ENCODE data around the gene TUBGCP6.

Gene TUBGCP6

DNA sequence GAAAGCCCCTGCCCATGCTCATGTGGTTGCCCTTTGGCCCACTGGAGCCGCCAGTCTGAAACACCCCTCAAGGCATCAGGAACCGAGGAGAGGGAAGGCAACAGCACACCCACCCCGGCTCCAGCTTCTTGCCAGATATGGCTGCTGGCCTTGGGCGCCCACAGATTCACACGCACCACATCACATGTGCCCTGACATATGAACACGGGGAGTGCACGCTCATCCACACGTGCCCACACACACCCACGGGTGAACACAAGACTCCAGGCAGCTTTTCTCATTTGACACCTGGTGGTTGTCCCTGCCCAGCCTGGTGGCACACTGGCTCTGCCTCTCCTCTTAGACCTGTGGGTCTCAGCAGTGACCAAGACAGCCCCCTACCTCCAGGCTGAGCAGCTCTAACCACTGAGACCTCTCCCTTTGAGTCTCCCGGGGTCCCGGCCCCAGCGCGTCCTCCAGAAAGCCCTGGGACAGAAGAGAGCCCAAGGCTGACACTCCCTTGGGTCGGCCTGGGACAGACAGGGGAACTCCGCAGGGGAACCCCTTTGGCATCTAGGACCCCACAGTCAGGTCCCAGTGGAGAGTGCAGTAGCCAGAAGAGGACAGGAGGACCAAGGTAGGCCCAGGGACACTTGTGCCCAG, 19.4 kb upstream of the TUBGCP6 start:
- FAIRE-seq (no peak), DNase-seq (ENCODE audit: insufficient read length, low spot score) (no peak)

DNA sequence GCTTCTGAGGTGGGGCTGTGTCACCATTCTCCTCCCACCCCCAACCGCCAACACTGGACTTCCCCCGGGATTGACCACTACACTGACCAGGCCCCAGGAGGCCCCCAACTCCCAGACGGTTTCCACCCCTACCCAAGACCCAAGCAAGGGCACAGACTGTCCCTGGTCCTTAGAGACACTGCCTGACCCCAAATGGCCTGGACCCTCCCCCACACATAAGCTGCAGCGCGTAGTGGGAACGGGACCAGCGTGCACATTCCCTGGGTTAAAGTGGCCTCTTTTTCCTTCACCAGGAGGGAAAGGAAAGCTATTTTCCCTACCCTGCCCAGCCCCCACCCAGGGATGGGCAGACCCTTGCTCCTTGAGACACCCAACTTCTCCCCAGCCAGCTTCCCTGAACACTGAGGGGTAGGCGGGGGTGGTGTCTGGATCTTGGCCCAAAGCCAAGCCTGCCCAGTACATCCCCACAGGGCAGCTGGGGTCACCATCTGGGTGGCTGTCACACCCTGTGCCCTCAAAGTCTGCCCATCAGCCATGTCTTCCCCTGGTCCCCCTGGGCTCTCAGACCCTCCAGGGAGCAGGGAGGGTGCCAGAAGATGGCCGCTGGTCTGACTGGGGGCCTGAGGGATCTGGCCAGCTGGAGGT, 18.3 kb upstream of the TUBGCP6 start:
- FAIRE-seq, result peak; percentile 42
- DNase-seq (ENCODE audit: insufficient read length, low spot score), result no peak

DNA sequence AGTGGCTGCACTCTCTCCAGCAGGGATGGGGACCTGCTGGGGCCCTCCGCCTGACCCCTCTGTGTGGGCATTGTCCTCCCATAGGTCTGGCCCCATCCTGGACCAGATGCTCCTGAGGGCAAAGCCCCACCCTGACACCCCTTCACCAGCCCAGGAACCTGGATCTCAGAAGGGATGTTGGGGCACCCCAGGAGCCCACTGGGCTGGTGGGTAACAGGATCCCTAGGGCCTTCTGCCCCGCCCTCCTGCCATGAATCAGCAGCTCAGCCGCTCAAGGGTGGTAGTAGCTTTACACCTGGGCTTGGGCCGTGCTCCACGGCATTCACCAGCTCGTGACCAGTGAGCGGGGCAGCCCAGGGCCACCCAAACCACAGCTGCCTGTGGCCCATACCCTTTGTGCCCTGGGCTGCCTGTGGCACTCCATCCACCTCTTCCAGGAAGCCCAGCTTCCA, 17.7 kb upstream of the TUBGCP6 start:
- FAIRE-seq (no peak), DNase-seq (ENCODE audit: insufficient read length, low spot score) (peak; percentile 60)

DNA sequence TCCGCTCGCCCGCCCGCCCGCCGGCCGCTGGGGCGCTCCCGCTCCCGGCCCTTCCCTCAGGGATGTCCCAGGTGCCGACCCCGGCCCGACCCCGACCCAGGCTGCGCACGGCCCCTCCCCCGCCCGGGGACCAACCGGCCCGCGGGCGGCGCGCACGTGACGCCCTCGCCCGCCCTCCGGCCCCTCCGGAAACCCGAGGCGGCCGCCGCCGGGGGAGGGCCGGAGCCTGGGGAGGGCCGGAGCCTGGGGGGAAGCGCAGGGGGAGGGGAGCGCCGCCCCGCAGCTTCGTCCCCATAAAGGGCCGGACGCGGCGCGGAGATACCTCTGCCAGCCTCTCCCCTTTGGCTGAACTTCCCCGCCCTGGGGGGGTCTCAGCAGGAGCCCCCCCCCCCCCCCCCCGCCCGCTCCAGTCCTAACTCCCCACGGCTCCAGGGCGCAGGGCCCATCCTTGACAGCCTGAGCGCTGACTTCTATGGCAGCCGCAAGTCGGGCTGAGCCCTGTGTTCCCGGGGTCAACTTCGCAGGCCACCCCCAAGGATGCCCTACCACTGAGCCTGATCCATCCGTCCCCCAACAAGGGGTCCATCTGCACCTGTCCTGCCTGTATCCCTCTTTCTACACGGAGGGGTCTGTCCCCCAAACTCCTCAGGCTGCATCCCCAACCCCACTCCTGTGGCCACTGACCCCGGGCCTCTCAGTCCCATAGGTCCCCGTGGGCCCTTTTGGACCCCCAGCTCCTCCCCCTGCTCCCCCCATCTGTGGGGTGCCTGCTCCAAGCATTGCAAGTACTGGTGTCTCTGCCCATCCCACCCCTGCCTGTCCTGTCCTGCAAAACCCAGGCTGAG, 17.0 kb upstream of the TUBGCP6 start, which contains the start of gene MAPK12:
Gene MAPK12 (minus strand): TSS at position 69 of the 845 bp plus-strand sequence. CDS start 174 bp downstream, outside the sequence.
- FAIRE-seq (no peak), DNase-seq (ENCODE audit: insufficient read length, low spot score) (no peak)

DNA sequence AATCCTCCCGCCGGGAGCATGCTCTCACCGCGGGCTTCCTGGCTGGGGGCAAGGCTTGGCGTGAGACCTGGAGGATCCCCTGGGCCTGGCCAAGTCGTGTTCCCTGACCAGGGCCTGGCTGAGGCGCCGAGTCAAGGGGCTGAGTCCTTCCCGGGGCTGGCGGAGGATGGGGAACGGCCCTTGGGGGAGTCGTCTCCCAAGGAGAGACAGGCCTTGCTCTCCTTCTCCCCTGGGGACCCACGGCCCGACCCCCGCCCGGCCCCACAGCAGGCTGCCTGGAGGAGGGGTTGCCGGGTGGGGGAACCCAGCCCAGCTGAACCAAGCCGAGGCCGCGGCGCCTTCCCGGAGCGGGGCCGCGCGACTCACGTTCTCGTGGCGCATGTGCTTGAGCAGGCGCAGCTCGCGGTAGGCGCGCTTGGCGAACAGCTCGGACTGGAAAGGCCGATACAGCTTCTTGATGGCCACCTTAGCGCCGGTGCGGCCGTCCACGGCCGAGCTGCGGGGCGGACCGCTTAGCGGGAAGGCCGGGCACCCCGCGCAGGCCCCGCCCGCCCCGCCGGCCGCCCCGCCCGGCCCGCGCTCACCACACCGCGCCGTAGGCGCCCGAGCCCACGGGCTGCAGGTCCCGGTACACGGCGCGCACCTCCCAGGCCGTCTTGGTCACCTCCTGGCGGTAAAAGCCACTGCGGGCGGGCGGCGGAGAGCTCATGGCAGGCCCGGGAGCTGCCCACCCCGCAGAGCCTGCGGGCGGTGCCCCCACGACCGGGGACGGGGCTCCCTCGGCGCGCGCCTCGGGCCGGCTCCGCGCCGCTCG, 16.2 kb upstream of the TUBGCP6 start:
- no peak for DNase-seq (ENCODE audit: insufficient read length, low spot score)
- FAIRE-seq, result peak; percentile 62

DNA sequence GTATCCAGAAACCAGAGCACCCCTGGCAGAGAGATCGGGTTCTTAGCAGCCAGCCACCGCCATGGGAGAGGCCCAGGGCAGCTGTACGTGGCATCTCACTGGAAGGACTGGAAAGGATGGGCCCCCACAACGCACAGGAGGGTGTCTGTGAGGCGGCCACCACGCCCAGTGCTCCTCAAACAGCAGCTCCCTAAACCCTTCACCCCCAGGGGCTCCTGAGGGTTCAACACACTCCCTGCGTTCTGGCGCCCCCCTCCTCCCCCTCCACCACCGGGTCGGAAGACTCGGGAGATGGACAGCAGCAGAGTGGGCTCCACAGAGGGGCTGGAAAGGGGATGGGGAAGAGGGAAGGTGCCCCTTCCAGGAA, 15.6 kb upstream of the TUBGCP6 start:
- DNase-seq (ENCODE audit: insufficient read length, low spot score) (no peak), FAIRE-seq (no peak)

DNA sequence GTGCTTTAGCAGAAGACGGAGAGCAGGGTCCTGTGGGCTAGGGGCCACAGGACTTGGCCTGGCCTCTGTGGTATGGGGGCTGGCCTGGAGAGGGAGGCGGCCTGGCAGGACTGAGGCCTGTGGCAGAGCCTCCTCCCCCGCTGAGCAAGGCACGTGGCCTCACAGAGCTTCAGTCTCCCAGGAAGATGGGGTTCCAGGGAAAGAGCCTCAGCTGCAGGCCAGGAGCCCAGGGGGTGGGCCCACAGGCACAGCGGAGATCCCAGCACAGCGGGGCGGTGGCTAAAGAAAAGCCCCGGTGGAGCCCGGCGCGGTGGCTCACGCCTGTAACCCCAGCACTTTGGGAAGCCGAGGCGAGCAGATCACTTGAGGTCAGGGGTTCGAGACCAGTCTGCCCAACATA, 14.5 kb upstream of the TUBGCP6 start:
- DNase-seq (ENCODE audit: insufficient read length, low spot score) (no peak), FAIRE-seq (no peak)

DNA sequence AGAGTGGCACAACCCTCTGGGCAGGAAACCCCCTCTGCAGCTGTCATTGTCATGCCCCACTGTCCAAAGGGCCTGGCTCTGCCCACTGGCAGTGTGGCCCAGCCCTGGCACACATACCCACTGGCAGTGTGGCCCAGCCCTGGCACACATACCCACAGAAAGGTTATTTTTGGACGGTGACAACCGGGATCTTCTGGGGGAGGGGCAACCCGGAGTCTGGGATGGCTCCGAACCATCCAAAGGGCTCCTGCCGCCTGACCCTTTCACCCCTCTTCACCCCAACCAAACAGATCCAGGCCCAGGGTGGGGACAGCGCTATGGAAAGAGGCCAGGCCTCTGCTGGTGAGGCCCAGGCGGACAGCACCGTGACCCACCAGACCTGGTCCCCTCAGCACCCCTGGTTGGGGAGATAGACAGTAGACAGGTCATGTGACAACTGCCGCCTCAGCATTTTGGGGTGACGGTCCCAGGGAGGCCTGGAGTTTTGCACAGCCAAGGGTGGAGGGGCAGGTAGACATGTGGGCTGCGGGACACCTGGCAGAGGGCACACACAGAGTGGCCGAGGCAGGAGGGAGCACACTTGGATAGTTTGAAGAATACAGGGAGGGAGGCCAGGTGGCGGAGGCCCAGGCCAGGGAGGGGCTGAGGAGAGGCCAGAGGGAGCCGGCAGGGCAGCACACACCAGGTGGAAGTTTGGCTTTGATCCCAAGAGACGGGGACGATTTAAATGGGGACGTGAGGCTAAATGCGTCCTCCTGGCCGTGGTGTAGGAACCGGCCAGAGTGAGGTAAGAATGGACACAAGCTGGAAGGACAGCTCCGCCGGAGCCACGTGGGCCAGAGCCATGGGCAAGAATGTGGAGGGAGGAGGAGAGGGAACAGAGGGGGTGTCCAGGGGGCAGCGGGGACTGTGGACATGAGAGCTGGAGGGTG, 13.8 kb upstream of the TUBGCP6 start:
- FAIRE-seq (no peak), DNase-seq (ENCODE audit: insufficient read length, low spot score) (no peak)

DNA sequence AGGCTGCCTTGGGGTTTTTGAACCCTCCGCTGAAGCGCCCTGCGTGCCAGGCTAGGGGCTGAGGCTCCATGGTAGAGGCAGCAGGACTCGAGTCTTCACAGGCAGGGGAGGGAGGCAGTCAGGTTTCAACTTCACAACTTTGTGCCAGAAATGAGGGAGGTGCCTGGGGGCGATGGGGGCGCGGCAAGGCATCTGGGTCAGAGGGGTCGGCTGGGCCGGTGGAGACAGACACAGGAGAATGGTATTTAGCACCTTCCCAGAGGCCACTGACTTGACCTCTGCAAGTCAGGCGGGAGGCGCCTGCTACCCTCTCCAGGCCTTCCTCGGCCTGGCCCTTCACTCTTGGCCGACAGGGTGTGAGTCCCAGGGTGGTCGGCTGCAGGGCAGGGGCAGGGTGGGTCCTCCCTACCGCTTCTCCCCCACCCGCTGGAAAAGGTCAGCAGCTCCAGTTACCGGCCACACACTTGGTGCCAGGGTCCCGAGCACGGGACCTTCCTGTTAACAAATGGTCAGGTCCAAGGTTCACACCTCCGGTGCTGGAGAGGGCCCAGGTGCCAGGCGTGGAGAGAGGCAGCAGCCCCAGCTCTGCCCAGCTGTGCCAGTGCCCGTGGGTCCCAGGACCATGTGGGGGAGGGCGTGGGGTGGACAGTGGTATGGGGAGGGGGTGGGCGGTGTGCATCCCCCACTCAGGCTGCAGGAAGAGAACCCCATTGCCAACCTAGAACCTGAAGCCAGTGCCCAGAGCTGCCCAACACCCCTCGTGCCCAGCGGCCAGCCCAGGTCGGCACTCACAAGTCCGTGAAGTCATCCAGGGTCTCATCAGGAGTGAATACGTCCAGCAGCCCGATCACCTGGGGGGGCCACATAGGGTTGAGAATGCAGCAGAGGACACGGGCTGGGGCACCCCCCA, 12.9 kb upstream of the TUBGCP6 start:
- FAIRE-seq (no peak), DNase-seq (ENCODE audit: insufficient read length, low spot score) (no peak)

DNA sequence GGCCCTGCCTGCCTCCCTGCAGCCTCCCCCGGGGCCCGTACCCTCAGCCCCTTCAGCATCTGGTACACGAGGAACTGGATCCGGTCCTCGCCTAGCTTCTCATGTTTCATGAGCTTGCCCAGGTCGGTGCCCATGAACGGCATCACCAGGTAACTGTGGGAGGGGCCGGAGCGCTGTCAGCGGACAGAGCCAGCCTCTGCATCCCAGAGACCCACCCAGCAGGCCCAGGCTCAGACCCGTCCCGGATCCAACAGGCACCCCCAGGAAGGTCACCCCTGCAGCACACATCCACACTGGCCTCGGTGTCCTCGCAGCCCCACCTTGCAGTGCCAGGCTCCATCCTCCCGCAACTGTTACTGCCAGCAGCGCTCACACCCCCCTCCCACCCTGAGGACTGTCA, 12.2 kb upstream of the TUBGCP6 start:
- DNase-seq (ENCODE audit: insufficient read length, low spot score) (no peak), FAIRE-seq (no peak)

DNA sequence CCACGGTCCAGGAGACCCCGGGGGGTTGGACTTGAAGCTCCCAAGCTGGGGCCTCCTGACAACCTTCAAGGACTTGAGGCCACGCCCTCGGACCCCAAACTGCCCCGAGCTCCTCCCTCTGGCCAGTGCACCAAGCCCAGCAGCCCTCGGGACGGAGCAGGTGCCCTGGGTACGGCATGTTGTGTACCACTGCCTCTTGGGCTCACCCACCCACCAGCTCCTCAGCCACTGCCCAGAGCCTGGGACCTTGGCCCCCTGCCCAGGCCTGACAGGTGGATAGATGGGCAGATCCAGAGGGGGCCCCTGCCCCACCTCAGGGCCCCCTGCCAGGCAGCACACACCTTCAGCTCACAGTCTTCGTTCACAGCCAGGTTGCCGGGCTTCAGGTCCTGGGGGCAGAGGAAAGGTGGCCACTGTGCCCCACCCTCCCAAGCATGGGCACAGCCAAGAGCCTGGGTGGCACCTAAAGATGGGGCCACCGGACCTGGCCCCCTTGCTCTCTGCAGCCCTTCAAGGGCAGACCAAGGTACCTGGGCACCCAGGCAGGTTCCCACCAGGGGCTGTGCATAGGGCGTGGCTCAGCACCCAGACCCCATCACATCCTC, 11.5 kb upstream of the TUBGCP6 start:
- no peak for FAIRE-seq
- DNase-seq (ENCODE audit: insufficient read length, low spot score), result no peak

DNA sequence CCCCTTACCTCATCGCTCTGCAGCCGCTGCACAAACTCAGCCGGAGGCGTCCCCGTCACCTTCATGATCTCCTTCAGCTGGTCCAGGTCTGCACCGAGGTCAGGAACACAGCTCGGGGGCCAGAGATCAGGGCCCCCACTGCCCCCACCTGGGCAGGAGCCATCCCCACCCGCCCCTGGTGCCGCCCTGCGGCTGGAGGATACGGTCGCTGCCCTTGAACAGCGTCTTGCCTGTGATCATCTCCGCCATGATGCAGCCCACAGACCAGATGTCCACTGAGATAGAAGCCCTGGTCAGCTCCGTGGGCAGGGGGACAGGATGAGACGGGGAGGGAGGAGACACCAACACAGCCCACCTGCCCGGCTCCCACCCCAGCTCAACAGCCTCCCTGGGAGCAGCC, 10.8 kb upstream of the TUBGCP6 start:
- DNase-seq (ENCODE audit: insufficient read length, low spot score) (no peak), FAIRE-seq (no peak)

DNA sequence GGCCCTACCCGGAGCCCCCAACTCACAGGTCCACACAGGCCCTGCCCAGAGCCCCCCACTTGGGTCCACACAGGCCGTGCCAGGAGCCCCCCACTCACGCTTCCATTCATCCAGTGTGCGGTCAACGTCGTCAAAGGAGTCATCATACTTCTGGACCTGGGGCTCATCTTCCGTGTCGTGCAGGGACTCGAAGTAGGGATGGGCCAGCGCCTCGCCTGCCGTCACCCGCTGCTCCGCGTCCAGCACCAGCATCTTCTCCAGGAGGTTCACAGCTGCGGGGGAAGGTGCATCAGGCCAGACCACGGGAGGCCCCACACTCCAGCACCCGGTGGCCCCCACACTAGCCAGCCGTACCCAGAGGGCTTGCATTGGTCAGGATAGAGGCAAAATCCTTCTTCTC, 10.3 kb upstream of the TUBGCP6 start:
- DNase-seq (ENCODE audit: insufficient read length, low spot score) (no peak), FAIRE-seq (no peak)

DNA sequence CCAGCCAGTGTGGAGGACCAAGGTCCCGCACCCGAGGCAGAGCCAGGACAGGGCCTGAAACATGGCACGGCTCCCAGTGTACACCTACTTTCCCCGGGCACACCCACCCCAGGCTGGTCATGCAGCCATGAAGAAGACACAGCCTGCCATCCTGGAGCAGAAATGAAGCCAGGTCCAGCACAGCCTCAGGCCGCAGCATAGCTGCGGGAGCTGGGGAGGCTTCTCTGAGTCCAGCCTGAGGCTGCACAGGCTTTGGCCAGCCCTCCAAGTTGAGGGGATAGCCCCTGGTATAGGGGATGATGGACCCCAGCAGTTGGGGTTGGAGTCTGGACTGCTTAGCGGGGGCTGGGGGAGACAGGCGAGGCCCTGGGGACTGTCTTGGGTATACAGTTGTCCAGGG, 9.1 kb upstream of the TUBGCP6 start:
- DNase-seq (ENCODE audit: insufficient read length, low spot score), result no peak
- no peak for FAIRE-seq

DNA sequence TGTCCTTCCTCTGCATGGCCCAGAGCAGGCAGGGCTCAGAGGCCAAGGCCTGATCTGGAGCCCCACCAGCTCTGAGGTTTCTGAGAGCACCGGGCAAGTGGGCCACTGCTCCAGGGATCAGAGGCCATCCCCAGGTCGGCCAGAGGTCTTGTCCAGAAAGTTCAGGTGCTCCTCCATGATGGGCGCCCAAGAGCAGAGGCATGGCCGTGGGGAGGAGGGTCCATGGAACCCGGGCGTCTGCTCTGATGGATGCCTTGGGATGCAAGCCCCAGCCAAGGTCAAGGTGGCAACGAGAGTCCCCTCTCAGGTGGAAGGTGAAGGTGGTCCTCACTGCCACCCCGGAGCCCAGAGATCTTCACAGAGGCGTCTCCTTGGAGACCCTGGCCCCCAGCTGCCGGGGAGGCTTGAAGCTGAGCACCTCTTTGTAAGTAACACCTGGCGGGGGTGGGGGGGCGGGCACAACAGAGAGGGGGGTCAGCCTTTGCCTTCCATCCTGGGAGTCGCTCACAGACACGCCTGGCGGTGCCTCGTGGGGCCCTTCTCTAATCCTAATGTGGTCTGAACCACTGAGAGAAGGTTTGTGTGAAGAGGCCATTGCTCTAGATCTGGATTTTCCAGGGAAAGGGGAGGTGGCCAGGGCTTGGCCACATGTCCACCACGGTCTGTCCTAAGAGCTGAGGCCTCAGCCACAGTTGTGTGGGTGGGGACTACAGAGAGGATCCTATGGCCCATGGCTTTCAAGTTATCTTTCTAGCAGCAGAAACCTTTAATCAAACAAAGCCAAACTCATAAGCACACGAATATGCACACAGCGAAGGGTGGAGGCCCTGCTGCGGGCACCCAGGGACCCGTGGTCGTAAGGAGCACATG, 8.5 kb upstream of the TUBGCP6 start:
- no peak for FAIRE-seq

DNA sequence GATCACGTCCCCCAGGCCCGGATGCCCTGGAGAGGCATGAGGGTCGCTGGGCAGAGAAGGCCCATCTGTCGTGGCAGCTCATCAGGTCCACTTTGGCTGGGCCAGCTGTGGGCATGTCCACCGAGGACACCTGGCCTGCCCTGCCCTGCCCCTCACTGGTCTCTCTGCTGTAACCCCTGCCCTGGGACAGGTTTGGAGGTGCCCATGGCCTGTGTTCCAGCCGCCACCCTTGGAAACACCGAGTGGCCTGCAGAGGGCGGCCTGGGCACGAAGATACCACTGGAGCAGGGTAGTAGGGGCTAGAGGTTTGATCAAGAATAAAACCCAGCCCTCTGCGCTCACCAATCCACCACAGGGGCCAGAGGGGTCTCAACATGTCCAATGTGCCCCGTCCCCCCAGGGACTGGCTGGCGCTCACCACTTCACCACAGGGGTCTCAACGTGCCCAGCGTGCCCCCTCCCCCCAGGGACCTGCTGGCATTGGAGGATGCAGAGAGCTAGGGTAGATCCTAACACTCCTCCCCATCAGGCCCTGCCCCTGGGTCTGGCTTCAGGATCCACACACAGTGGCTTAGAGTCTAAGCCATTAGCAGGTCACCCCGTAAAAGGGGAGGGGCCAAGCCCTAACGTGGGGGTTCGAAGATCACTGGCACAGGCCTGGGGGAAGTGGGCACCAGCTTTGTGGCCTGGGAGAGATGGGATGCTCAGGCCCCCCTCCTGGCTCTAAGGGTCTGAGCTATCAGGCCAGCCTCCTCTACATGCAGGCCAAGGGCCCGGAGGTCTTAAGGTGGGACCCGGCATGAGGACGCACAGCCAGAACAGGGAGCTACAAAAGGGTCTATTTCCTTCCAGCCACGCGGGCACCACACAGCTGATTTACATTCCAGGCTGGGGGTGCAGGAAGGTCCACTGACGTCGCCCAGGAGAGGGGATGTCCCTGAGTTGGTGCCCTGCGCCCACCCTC, 7.5 kb upstream of the TUBGCP6 start:
- DNase-seq (ENCODE audit: insufficient read length, low spot score), result no peak

More for the DNA sequence above, 8.5 kb upstream of the TUBGCP6 start:
- DNase-seq (ENCODE audit: insufficient read length, low spot score), result no peak

More for the DNA sequence above, 7.5 kb upstream of the TUBGCP6 start:
- peak; percentile 86 for FAIRE-seq

All from HTR-8/SVneo (cell line).